NT2/D1 (cell line): ENCODE data around the gene CEP19.

Experiments
- SUZ12 ChIP-seq: IDR thresholded peaks from 2 replicates; pipeline ENCODE4 v1.6.1; 2011; ENCODE audit not compliant: insufficient read length, insufficient read depth; ENCODE audit errors: extremely low read depth
- YY1 ChIP-seq: IDR thresholded peaks from 2 replicates; pipeline ENCODE4 v1.6.1; 2011; ENCODE audit not compliant: insufficient read length, insufficient read depth
- ZNF274 ChIP-seq: IDR thresholded peaks from 2 replicates; pipeline ENCODE4 v1.6.1; 2011; ENCODE audit warnings: mild to moderate bottlenecking, low read depth, low read length

DNA sequence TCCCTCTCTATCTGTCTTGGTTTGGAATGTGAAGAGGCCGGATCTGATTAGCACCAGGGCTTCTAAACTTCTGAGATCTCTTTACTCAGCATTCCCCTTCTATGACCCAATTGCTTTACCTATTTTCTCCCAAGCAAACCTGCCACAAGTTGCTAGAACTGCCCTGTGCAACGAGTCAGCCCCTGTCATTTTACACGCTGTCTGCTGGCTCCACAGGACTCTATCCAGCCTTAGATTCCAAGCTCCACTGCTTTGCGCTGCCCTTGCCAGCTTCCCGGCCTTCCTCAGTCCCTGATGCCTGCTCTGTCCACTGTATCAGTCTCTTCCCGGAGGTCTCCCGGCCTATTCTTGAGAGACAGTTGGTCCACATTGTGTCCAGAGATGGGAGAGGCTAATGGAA is 12.3 kb downstream of the CEP19 start:
- TF ChIP-seq YY1 (no peak), SUZ12 (no peak), ZNF274 (no peak)
